Skeletal muscle satellite cell (primary cell): ENCODE measurements around the gene UCMA. TPM values are rescaled to one million over a fixed set of nuclear protein-coding genes. Genes with fewer than 3 reads are reported as not detected.
"Not testable (repeated sequence)": the region's sequence is repeated elsewhere in the genome, so short reads cannot be mapped to it uniquely, and the experiment has no call there.

Experiments used
- H3K27me3 ChIP-seq: 2 replicates; pipeline ENCODE4 v1.7.0; 2013; ENCODE audit warnings: low read length; ENCODE audit not compliant: control insufficient read depth, insufficient read depth
- H3K36me3 ChIP-seq: 2 replicates; pipeline ENCODE4 v1.7.0; 2013; ENCODE audit warnings: mild to moderate bottlenecking, control low read depth, low read length; ENCODE audit not compliant: insufficient read depth
- H3K4me1 ChIP-seq: 2 replicates; pipeline ENCODE4 v1.7.0; 2013; ENCODE audit warnings: low read length; ENCODE audit not compliant: control insufficient read depth, insufficient read depth
- H3K4me2 ChIP-seq: 2 replicates; pipeline ENCODE4 v1.7.0; 2013; ENCODE audit warnings: mild to moderate bottlenecking, low read length
- H3K4me3 ChIP-seq: 2 replicates; pipeline ENCODE4 v1.7.0; 2013; ENCODE audit warnings: low read length
- H3K9ac ChIP-seq: 2 replicates; pipeline ENCODE4 v1.7.0; 2013; ENCODE audit warnings: mild to moderate bottlenecking, low read depth, low read length, moderate library complexity
- H3K9me3 ChIP-seq: replicated peaks from 2 replicates; pipeline ENCODE4 v1.7.0; 2013; ENCODE audit warnings: mild to moderate bottlenecking, control low read depth, low read length
- total RNA-seq: library from RNA; depleted of rRNA; stranded (reverse); fragments of >200 nt; gene quantifications from 2 replicates; pipeline ENCODE4 v1.2.3, GENCODE V29; 2012; rRNA removed

UCMA gene, protein sequence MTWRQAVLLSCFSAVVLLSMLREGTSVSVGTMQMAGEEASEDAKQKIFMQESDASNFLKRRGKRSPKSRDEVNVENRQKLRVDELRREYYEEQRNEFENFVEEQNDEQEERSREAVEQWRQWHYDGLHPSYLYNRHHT
- total RNA-seq: not detected in 2 replicates

DNA sequence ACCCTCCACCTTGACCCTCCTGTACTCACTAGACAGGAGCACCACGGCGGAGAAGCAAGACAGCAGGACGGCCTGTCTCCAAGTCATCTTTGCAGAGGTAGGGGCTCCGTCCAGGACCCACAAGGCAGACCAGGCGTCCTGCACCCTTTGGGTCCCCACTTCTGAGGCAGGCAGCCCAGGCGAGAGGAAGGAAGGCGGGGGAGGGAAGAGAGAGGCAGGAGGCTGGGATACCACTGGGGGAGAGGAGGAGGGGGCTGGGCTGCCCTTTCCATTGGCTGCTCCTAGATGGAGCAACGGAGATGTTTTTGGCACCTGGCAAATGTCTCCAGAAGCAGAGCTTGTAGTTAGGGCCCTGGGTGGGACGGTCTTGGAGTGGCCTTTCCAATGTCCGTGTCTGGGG, at the start of gene UCMA:
Gene UCMA (minus strand): TSS at position 203 of the 400 bp plus-strand sequence. CDS start 116 bp downstream, at position 87.
- Histone ChIP-seq H3K27me3 (peaks cover 41% of the 10 kb centered on the region), H3K4me1 (no peaks in the 10 kb centered on the region), H3K9ac (no peak within 1 kb of the TSS), H3K4me3 (no peak within 1 kb of the TSS), H3K36me3 (no peaks in the 10 kb centered on the region), H3K4me2 (no peak within 1 kb of the TSS), H3K9me3 (no peaks in the 10 kb centered on the region)

DNA sequence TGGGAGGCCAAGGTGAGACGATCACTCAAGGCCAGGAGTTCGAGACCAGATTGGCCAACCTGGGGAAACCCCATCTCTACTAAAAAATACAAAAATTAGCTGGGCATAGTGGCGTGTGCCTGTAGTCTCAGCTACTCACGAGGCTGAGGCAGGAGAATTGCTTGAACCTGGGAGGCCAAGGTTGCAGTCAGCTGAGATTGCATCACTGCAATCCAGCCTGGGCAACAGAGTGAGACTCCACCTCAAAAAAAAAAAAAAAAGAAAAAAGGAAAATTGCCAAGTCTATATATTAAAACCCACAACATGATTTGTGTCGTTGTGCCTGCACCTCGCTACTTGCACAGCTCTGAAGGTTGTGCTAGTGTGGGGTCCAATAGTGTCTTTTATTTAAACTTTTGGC, 48.2 kb upstream of the UCMA start:
- not testable (repeated sequence) for H3K4me1 ChIP-seq, H3K4me3 ChIP-seq, H3K9ac ChIP-seq, H3K27me3 ChIP-seq, H3K4me2 ChIP-seq, H3K36me3 ChIP-seq, H3K9me3 ChIP-seq

DNA sequence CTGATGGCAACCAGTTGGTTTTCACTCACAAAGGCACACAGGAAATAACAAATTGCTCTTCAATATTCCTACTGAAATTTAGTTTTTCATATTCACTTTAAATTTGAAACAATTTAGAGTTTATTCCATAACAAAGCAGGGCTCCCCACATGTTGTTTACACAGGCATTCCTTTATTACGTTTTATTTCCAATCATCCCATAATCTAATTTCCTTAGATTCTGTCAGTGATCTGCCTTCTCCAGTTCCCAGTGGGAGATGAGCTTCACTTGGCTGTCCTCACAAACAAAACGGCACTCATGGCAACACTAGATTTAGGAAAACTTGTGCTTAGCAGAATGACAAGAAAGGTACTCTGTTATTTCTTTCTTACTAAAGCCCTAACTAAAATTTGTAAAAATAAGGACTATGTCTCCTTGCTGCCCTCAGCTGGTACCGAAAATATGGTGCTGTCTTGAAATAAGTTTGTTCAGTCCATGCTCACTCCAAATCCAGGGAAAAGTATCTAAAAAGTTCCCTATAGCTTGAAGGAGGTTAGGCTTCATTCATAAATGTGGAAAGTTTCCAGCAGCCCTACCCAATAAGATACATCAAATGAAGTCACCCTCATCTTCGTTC, 42.7 kb upstream of the UCMA start:
- Histone ChIP-seq H3K4me3 (no peak overlapping the region), H3K4me2 (no peak overlapping the region), H3K27me3 (no peaks in the 10 kb centered on the region), H3K36me3 (peaks cover 6% of the 10 kb centered on the region), H3K4me1 (peaks cover 6% of the 10 kb centered on the region), H3K9me3 (no peaks in the 10 kb centered on the region), H3K9ac (no peak overlapping the region)

DNA sequence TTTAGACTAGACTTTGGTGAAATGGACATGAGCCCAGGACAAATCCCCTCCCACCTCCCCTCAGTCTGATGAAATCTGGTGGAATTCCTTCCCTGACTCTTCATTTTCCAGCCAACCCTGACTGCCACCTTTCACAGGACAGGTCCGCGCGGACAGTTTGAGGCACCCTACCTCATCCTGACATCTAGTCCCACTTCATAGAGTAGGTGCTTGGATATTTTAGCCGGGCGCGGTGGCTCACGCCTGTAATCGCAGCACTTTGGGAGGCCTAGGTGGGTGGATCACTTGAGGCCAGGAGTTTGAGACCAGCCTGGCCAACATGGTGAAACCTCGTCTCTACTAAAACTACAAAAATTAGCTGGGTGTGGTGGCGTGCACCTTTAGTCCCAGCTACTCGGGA, 42.0 kb upstream of the UCMA start:
- H3K27me3 ChIP-seq, H3K4me3 ChIP-seq, H3K9ac ChIP-seq, H3K36me3 ChIP-seq, H3K4me2 ChIP-seq, H3K9me3 ChIP-seq: not testable (repeated sequence)
- H3K4me1 ChIP-seq: peaks cover 13% of the 10 kb centered on the region

DNA sequence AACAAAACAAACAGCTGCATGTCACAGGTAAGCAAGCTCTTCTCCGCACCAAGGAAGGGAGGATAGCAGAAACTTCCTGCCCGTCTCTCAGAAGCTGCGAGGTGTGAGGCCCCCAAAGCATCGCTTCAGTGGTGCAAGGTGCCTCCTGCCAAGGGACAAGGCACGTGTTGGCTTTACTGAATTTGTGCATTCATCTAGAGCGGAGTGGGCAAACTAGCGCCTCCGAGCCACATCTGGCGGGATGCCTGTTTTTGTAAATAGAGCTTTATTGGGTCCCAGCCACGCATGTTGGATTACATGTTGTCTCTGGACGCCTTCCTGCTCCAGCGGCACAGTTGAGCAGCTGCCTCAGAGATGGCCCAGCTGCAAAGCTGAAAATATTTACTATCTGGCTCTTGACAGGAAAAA, 38.0 kb upstream of the UCMA start:
- Histone ChIP-seq H3K27me3 (no peaks in the 10 kb centered on the region), H3K4me2 (peak overlapping the region; percentile 59), H3K4me1 (peaks cover 19% of the 10 kb centered on the region), H3K36me3 (no peaks in the 10 kb centered on the region), H3K9ac (no peak overlapping the region), H3K4me3 (no peak overlapping the region), H3K9me3 (no peaks in the 10 kb centered on the region)

DNA sequence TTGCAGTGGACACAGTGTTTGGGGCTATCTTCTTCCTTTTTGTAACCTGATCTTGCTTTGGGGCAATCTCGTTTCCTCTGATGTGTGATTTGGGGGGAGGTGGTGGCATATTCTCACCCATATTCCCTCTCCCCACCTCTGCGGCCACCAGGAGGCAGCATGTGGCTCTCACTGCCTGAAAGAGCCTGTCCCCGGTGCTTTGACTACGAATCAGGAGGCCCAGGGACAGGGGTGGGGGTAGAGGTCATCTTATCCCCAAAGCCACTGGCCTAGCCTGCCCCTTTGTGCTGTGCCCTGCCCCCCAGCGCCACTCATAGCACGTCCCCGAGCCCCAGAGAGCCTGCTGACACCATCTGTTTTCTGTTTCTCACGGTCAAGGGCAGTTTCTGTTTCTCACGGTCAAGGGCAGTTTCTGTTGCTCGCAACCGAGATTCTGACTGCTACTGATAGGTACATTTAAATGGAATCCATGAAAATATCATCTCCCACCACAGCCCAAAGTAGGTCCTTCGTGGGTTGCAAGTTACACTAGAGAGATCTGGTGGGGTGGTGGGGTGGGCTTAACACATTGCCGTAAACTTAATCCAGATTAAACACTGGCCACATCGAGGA, 37.5 kb upstream of the UCMA start:
- Histone ChIP-seq H3K9me3 (no peaks in the 10 kb centered on the region), H3K27me3 (peaks cover under 1% of the 10 kb centered on the region), H3K4me1 (peaks cover 19% of the 10 kb centered on the region), H3K4me2 (peak overlapping the region; percentile 59), H3K36me3 (no peaks in the 10 kb centered on the region), H3K9ac (no peak overlapping the region), H3K4me3 (no peak overlapping the region)

DNA sequence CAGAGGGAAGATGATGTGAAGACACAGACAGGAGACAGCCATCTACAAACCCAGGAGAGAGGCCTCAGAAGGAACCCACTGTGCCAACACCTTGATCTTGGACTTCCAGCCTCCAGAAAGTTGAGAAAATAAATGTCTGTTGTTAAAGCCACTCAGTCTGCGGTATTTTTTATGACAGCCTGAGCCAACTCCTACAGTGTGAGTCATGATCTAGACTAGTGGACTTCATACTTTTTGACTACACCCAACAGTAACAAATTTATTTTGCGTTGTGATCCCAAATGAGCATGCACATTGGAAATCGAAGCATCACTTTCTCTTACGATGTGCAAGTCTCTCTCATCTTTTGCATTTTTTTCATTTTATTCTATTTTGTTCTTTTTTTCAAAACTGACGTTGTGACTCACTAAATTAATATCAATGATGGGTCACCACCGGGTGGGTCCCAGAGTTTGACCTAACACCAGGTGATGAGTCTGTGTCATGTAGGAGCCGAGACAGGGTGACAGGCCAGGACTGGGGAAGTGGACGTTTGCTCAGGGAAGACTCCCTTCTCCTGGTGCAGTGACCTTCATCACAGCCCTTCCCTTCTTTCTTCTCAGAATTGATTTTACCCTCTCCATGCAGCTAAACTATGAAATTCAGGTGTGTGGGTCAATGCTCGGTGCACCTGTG, 36.8 kb upstream of the UCMA start:
- no peaks in the 10 kb centered on the region for H3K36me3 ChIP-seq
- no peaks in the 10 kb centered on the region for H3K9me3 ChIP-seq
- H3K9ac ChIP-seq: no peak overlapping the region
- H3K4me3 ChIP-seq: no peak overlapping the region
- H3K4me1 ChIP-seq: peaks cover 19% of the 10 kb centered on the region
- peaks cover 7% of the 10 kb centered on the region for H3K27me3 ChIP-seq
- peak overlapping the region; percentile 39 for H3K4me2 ChIP-seq

DNA sequence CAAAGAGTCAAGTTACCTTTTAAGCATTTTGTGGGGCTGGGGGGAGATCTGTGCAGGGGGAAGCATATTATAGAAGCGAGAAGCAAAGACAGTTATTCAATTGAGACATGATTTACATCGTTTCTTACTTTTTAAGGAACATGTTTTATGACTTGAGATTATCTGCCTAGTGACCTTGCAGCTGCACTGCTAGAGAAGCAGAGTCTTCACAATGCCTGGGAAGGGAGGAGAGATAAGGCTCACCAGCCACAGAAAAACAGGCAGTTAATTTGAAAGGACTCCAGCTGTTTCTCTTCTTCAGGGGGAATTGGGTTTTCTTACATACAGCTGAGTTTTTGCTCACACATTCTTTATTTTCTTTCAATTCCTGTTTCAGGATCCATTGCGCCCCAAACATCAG, 34.7 kb upstream of the UCMA start:
- Histone ChIP-seq H3K4me2 (no peak overlapping the region), H3K9me3 (no peaks in the 10 kb centered on the region), H3K27me3 (peaks cover 21% of the 10 kb centered on the region), H3K36me3 (no peaks in the 10 kb centered on the region), H3K4me1 (peaks cover 19% of the 10 kb centered on the region), H3K9ac (no peak overlapping the region), H3K4me3 (no peak overlapping the region)

DNA sequence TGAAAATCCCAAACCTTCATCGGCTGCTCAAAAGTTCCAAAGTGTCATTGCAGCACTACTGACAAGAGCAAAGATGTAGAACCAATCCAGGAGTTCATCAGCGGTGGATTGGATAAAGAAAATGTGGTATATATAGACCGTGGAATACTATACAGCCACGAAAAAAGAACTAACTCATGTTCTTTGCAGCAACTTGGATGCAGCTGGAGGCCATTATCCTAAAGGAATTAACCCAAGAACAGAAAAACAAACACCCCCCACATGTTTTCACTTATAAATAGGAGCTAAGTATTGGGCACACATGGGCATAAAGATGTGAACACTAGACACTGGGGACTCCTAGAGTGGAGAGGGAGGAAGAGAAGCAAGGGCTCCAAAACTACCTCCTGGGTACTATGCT, 34.1 kb upstream of the UCMA start:
- Histone ChIP-seq H3K9me3 (no peaks in the 10 kb centered on the region), H3K4me1 (peaks cover 19% of the 10 kb centered on the region), H3K27me3 (peaks cover 27% of the 10 kb centered on the region), H3K36me3 (no peaks in the 10 kb centered on the region), H3K4me3 (no peak overlapping the region), H3K9ac (no peak overlapping the region), H3K4me2 (no peak overlapping the region)

DNA sequence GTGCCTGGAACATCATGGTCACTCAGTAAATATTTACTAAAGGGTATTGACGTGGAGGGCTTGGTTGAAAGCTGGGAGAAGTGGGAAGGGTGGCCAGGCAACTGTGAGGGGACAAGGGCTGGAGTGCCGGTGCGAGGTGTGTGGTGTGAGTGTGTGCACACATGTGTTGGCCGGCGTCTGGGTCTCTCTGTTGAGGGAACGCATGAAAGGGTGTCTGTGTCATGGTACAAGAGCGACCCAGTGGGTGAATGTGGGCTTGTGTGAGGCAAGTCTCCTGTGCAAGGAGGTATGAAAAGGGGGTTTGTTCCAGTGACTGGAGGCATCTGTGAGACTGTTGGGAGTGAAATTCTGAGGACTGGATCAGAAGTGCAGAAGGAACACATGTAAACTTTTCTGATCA, 29.4 kb upstream of the UCMA start:
- Histone ChIP-seq H3K9ac (no peak overlapping the region), H3K4me2 (no peak overlapping the region), H3K27me3 (peaks cover 36% of the 10 kb centered on the region), H3K9me3 (no peaks in the 10 kb centered on the region), H3K36me3 (no peaks in the 10 kb centered on the region), H3K4me3 (no peak overlapping the region), H3K4me1 (no peaks in the 10 kb centered on the region)

DNA sequence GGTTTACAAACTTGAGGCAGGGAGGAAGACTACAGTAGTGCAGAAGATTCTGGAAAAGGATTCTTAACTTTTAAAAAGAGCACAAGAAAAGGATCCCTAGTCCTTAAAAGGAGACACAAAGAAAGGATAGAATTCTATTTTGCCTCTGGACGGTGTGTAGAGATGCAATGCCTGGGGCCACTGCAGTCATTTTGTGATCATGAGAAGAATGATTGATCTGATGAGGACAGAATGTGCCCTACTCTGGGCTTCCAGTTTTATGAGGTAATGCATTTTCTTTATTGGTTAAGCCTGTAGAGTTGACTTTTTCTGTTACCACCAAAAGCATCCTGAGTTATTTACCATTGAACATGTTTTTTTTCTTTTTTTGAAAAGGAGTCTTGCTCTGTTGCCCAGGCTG, 28.3 kb upstream of the UCMA start:
- Histone ChIP-seq H3K9me3 (no peaks in the 10 kb centered on the region), H3K27me3 (peaks cover 36% of the 10 kb centered on the region), H3K4me3 (no peak overlapping the region), H3K4me1 (no peaks in the 10 kb centered on the region), H3K4me2 (no peak overlapping the region), H3K36me3 (no peaks in the 10 kb centered on the region), H3K9ac (no peak overlapping the region)
